Gastroesophageal sphincter (tissue), 4 donors: ENCODE measurements around the gene HES3. TPM values are rescaled to one million over a fixed set of nuclear protein-coding genes. Genes with fewer than 3 reads are reported as not detected.

Experiments
- ATAC-seq: fragments of 150-250 bp; one replicate; pipeline ENCODE4 v1.9.1; 2016; ENCODE audit warnings: mild to moderate bottlenecking, moderate library complexity
- H3K27ac ChIP-seq, 4 donors: fragments of 200-600 bp; sonication (generic) in 3 of 4; 1 replicate in 3 of 4; 2 replicates in 1 of 4; pipeline ENCODE4 v1.5.1; 2016 to 2019
- H3K27me3 ChIP-seq: fragments of 200-600 bp; sonication (generic); one replicate; pipeline ENCODE4 v1.5.1; 2019
- H3K36me3 ChIP-seq, 2 donors: fragments of 200-600 bp; sonication (generic); one replicate each; pipeline ENCODE4 v1.5.1; 2019; ENCODE audit warnings: control low read depth in 1 of 2
- H3K4me1 ChIP-seq, 3 donors: fragments of 200-600 bp; sonication (generic); 1 replicate in 2 of 3; 2 replicates in 1 of 3; pipeline ENCODE4 v1.5.1; 2016 to 2019; ENCODE audit warnings: control low read depth in 2 of 3
- H3K4me3 ChIP-seq, 2 donors: fragments of 200-600 bp; sonication (generic); one replicate each; pipeline ENCODE4 v1.5.1; 2019; ENCODE audit warnings: mild to moderate bottlenecking in 1 of 2, moderate library complexity in 1 of 2
- H3K9me3 ChIP-seq, 3 donors: fragments of 200-600 bp; sonication (generic); one replicate each; pipeline ENCODE4 v1.5.1; 2017 to 2019; ENCODE audit warnings: control low read depth in 2 of 3
- CTCF ChIP-seq, 4 experiments: fragments of 200-600 bp in 2 of 4; fragments of 450-650 bp in 2 of 4; sonication (generic) in 1 of 4; IDR thresholded peaks; one replicate each; pipeline ENCODE4 v1.5.1; 2017 to 2019; ENCODE audit warnings: antibody characterized with exemption in 4 of 4, mild to moderate bottlenecking in 2 of 4, moderate library complexity in 2 of 4
- EP300 ChIP-seq: sonication (generic); formaldehyde crosslinking; IDR thresholded peaks from one replicate; pipeline ENCODE4 v1.6.1; 2017; ENCODE audit warnings: antibody characterized with exemption, mild to moderate bottlenecking
- POLR2A ChIP-seq, 2 donors: fragments of 450-650 bp; IDR thresholded peaks; one replicate each; pipeline ENCODE4 v1.6.1; 2017; ENCODE audit warnings: antibody characterized with exemption in 2 of 2, mild to moderate bottlenecking in 2 of 2, moderate library complexity in 1 of 2
- POLR2AphosphoS5 ChIP-seq: sonication (generic); formaldehyde crosslinking; IDR thresholded peaks from one replicate; pipeline ENCODE4 v1.6.1; 2017; ENCODE audit warnings: antibody characterized with exemption
- whole genome bisulfite sequencing, 2 donors: methylation state at CpG; one replicate each; pipeline ENCODE4 v1.1.5; 2018; ENCODE audit warnings: low coverage in 1 of 2; 5-methylcytosine and 5-hydroxymethylcytosine counted together
- total RNA-seq, 4 donors: library from RNA; depleted of rRNA; stranded (reverse); fragments of >200 nt; gene quantifications; one replicate each; pipeline ENCODE4 v1.1.0, GENCODE V29; 2016

HES3 gene
- total RNA-seq, 4 donors from 2014 or later, result not detected

- Histone ChIP-seq H3K27me3 (peaks cover 100% of the 10 kb centered on the region), H3K36me3 (no peaks in the 10 kb centered on the region), H3K9me3 (no peaks in the 10 kb centered on the region), H3K4me3 (no peak overlapping the region), H3K27ac (no peak overlapping the region), H3K4me1 (peaks cover 0 to 40% (median 12%) of the 10 kb centered on the region in 3 donors)
- no CpG with 5 or more reads among the region's 20 CpGs for WGBS, 2 donors
- ATAC-seq, result no peak
- TF ChIP-seq POLR2A (IDR thresholded peaks at IDR 0.05) (no peak), CTCF (IDR thresholded peaks at IDR 0.05) (no peak), POLR2AphosphoS5 (no peak), EP300 (no peak)
Observed at GRCh38 chr1:6243053-6243834, 735 bp upstream of the HES3 start.

DNA sequence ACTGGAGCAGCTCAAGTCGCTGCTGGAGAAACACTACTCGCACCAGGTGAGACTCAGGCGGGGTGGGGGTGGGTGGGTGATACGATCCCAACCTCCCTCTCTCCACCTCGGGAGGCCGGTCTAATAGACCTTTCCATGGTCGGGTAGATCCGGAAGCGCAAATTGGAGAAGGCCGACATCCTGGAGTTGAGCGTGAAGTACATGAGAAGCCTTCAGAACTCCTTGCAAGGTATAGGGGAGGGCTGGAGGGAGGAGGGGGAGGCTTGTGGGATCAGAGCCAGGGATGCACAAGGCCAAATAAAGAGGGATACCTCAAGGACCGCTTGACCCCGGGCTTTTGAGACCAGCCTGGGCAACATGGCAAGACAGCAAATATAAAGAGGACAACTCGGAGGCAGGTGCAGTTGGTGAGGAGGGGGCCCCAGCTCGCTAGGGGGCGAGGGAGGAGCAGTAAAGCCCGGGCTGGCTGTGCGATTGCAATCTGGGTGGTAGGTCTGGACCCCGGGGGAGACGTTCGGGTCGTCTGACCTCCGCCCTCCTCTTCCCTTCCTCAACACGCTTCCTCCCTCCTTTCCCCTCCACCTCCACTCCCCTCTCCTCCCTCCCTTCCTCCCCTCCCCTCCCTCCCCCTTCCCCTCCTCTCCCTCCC, 546 bp downstream of the HES3 start:
- peaks cover 0 to 48% (median 18%) of the 10 kb centered on the region in 3 donors for H3K4me1 ChIP-seq
- H3K36me3 ChIP-seq, result no peaks in the 10 kb centered on the region
- H3K27me3 ChIP-seq, result peaks cover 100% of the 10 kb centered on the region
- H3K9me3 ChIP-seq, result no peaks in the 10 kb centered on the region
- ATAC-seq, result no peak
- WGBS, 2 donors, result 4% methylated on average over 11 to 15 of the region's 24 CpGs
- H3K27ac ChIP-seq, result no peak overlapping the region
- no peak for TF ChIP-seq POLR2AphosphoS5
- no peak for TF ChIP-seq EP300
- TF ChIP-seq CTCF (IDR thresholded peaks at IDR 0.05), result no peak
- no peak for TF ChIP-seq POLR2A (IDR thresholded peaks at IDR 0.05)
- H3K4me3 ChIP-seq, result no peak overlapping the region

GRCh38 chr1:6245086-6245868, 1.3 kb downstream of the HES3 start:
- ATAC-seq, result peak; percentile 73
- no peak for TF ChIP-seq EP300
- peak in 3 of 4 experiments; percentile 91 to 94 (median 92) for TF ChIP-seq CTCF (IDR thresholded peaks at IDR 0.05)
- H3K4me1 ChIP-seq, result peaks cover 0 to 54% (median 18%) of the 10 kb centered on the region in 3 donors
- H3K4me3 ChIP-seq, result no peak overlapping the region
- H3K9me3 ChIP-seq, result no peaks in the 10 kb centered on the region
- no peaks in the 10 kb centered on the region for H3K36me3 ChIP-seq
- no peak overlapping the region for H3K27ac ChIP-seq
- WGBS, 2 donors, result no CpG with 5 or more reads among the region's 79 CpGs
- H3K27me3 ChIP-seq, result peaks cover 100% of the 10 kb centered on the region

DNA sequence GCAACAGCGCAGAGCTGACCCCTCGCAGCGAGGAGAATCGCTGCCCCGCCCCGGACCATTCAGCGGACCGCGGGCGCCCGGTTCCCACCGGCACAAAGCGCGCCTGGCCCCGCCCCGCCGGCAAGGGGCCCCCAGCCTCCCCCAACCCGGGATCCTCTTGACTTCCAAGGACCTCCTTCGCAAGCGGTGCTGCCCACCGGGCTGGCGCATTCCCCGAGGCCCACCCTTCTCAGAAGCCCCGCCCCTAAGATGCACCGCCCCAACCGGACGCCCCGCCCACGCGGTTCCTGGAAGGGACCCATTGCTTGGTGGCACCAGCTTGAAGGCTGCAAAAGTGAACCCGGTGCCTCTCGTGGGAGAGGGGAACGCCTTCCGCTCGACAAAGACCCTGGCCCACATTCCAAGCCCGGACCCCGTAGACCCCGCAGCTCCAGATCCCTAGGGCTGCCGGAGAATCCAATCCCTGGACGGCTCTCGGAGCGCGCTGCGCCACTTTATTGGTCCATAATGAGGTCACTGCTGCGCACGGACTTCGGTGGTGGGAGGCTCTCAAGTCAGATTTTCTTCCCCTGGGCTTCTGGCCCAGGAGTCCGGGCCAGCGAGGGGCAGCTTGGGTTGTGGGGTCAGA, 2.0 kb downstream of the HES3 start:
- Histone ChIP-seq H3K36me3 (no peaks in the 10 kb centered on the region), H3K4me1 (peaks cover 0 to 54% (median 18%) of the 10 kb centered on the region in 3 donors), H3K9me3 (no peaks in the 10 kb centered on the region), H3K27ac (no peak overlapping the region), H3K27me3 (peaks cover 100% of the 10 kb centered on the region), H3K4me3 (no peak overlapping the region)
- no CpG with 5 or more reads among the region's 49 CpGs for WGBS, 2 donors
- no peak for TF ChIP-seq POLR2AphosphoS5
- no peak for TF ChIP-seq POLR2A (IDR thresholded peaks at IDR 0.05)
- TF ChIP-seq CTCF (IDR thresholded peaks at IDR 0.05), result no peak
- no peak for TF ChIP-seq EP300
- ATAC-seq, result no peak
